ENCODE measurements around the gene VGLL4.

Gene VGLL4

GRCh38 chr3:11558918-11559815 lies 84.5 kb downstream of the VGLL4 start:
- ChIA-PET POLR2A (no interaction called here), CTCF (no interaction called here)
- DNase-seq (ENCODE audit: extremely low spot score) = no peak
- TF ChIP-seq FOXM1 (IDR thresholded peaks at IDR 0.05; ENCODE audit: borderline replicate concordance) = no peak
- TF ChIP-seq ARNT (IDR thresholded peaks at IDR 0.05) = no peak
- no peak for TF ChIP-seq FOXA1 (IDR thresholded peaks at IDR 0.05)
- TF ChIP-seq SP1 (IDR thresholded peaks at IDR 0.05) = no peak
- TF ChIP-seq LEF1 (IDR thresholded peaks at IDR 0.05; ENCODE audit: borderline replicate concordance) = no peak
- TF ChIP-seq SUZ12 (IDR thresholded peaks at IDR 0.05) = no peak
- no peak for TF ChIP-seq TARDBP (IDR thresholded peaks at IDR 0.05)
- no peak for TF ChIP-seq ZNF384 (IDR thresholded peaks at IDR 0.05)
- no peak for TF ChIP-seq PKNOX1 (IDR thresholded peaks at IDR 0.05)
- TF ChIP-seq L3MBTL2 (conservative IDR thresholded peaks at IDR 0.05) = no peak
- no peak for TF ChIP-seq NFRKB (IDR thresholded peaks at IDR 0.05)
- TF ChIP-seq HDGF (IDR thresholded peaks at IDR 0.05; ENCODE audit: borderline replicate concordance) = no peak
- TF ChIP-seq BHLHE40 (IDR thresholded peaks at IDR 0.05; ENCODE audit: borderline replicate concordance) = no peak
- no peak for TF ChIP-seq CTBP1 (IDR thresholded peaks at IDR 0.05; ENCODE audit: borderline replicate concordance)
- TF ChIP-seq FOXK2 (IDR thresholded peaks at IDR 0.05) = no peak

- no peak for DNase-seq (ENCODE audit: extremely low spot score)
- POLR2A ChIA-PET = no interaction called here
- CTCF ChIA-PET = no interaction called here
- TF ChIP-seq NFRKB (IDR thresholded peaks at IDR 0.05) = no peak
- TF ChIP-seq ARNT (IDR thresholded peaks at IDR 0.05) = no peak
- no peak for TF ChIP-seq L3MBTL2 (conservative IDR thresholded peaks at IDR 0.05)
- TF ChIP-seq FOXA1 (IDR thresholded peaks at IDR 0.05) = no peak
- no peak for TF ChIP-seq CTBP1 (IDR thresholded peaks at IDR 0.05; ENCODE audit: borderline replicate concordance)
- no peak for TF ChIP-seq BHLHE40 (IDR thresholded peaks at IDR 0.05; ENCODE audit: borderline replicate concordance)
- TF ChIP-seq ZNF384 (IDR thresholded peaks at IDR 0.05) = no peak
- TF ChIP-seq TARDBP (IDR thresholded peaks at IDR 0.05) = no peak
- no peak for TF ChIP-seq SUZ12 (IDR thresholded peaks at IDR 0.05)
- no peak for TF ChIP-seq FOXK2 (IDR thresholded peaks at IDR 0.05)
- no peak for TF ChIP-seq ELF4 (IDR thresholded peaks at IDR 0.05)
- no peak for TF ChIP-seq SP1 (IDR thresholded peaks at IDR 0.05)
- TF ChIP-seq LEF1 (IDR thresholded peaks at IDR 0.05; ENCODE audit: borderline replicate concordance) = no peak
- TF ChIP-seq PKNOX1 (IDR thresholded peaks at IDR 0.05) = no peak
- TF ChIP-seq FOXM1 (IDR thresholded peaks at IDR 0.05; ENCODE audit: borderline replicate concordance) = no peak
- TF ChIP-seq HDGF (IDR thresholded peaks at IDR 0.05; ENCODE audit: borderline replicate concordance) = no peak
These were observed 85.3 kb downstream of the VGLL4 start for GRCh38 chr3:11558411-11558903.

GRCh38 chr3:11558002-11558401 lies 85.7 kb downstream of the VGLL4 start:
- ChIA-PET CTCF (no interaction called here), POLR2A (no interaction called here)
- TF ChIP-seq NFRKB (IDR thresholded peaks at IDR 0.05) (no peak), ARNT (IDR thresholded peaks at IDR 0.05) (no peak), TARDBP (IDR thresholded peaks at IDR 0.05) (no peak), FOXM1 (IDR thresholded peaks at IDR 0.05; ENCODE audit: borderline replicate concordance) (no peak), ZNF384 (IDR thresholded peaks at IDR 0.05) (no peak), FOXA1 (IDR thresholded peaks at IDR 0.05) (no peak), SUZ12 (IDR thresholded peaks at IDR 0.05) (no peak), SP1 (IDR thresholded peaks at IDR 0.05) (no peak)
- no peak for DNase-seq (ENCODE audit: extremely low spot score)

DNA sequence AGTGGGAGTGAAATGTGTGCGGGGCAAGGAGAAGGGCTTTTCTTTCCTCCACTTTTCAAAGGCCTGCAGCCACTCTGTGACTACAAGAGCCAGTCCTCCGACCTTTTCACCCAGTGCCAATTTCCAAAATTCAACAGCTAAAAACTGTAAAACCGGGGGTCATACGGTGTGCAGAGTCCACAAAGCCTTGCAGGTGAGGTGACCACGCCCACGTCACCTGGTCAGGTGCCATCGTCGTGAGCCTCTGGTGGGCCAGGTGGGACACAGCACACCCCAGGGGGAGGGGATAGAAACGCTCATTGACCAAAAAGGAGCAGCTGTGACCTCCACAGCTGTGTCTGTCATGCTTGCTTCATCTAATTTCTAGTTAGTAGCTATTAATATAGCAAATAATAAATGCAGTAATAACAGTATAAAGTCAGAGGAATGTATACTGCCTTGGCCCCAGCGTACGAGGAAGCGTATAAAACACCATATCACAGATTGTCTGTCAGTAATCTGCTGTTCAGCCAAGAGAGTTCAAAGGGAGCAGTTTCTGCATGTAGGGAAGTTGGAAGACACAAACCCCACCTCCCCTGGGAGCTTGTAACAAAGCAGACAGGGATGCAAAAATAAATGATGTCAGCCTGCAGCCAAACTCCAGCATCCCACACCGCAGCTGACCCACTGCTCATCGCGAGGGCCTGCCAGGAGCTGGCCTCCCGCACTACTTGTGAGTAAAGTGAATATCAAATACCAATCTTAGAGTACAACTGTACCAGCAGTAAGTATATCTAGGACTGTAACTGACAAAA lies 86.7 kb downstream of the VGLL4 start:
- ChIA-PET CTCF (interaction anchor here (0.5 to 1.3 kb wide), 4 partner anchors 24 to 178 kb away, joined by 3 to 9 read pairs (median 4); no protein-coding TSS in a partner anchor), POLR2A (no interaction called here)
- DNase-seq (ENCODE audit: extremely low spot score) = no peak
- TF ChIP-seq PKNOX1 (IDR thresholded peaks at IDR 0.05) (no peak), CTBP1 (IDR thresholded peaks at IDR 0.05; ENCODE audit: borderline replicate concordance) (no peak), ELF4 (IDR thresholded peaks at IDR 0.05) (no peak), NFRKB (IDR thresholded peaks at IDR 0.05) (no peak), FOXA1 (IDR thresholded peaks at IDR 0.05) (no peak), TARDBP (IDR thresholded peaks at IDR 0.05) (no peak), BHLHE40 (IDR thresholded peaks at IDR 0.05; ENCODE audit: borderline replicate concordance) (no peak), SP1 (IDR thresholded peaks at IDR 0.05) (no peak)

- ChIA-PET POLR2A (no interaction called here), CTCF (interaction anchor here (1.3 kb wide), 1 partner anchor 177 kb away, joined by 3 read pairs; no protein-coding TSS in a partner anchor)
- TF ChIP-seq FOXK2 (IDR thresholded peaks at IDR 0.05) = no peak
- TF ChIP-seq TARDBP (IDR thresholded peaks at IDR 0.05) = no peak
- TF ChIP-seq NFRKB (IDR thresholded peaks at IDR 0.05) = no peak
- TF ChIP-seq PKNOX1 (IDR thresholded peaks at IDR 0.05) = no peak
- TF ChIP-seq FOXM1 (IDR thresholded peaks at IDR 0.05; ENCODE audit: borderline replicate concordance) = no peak
- no peak for TF ChIP-seq BHLHE40 (IDR thresholded peaks at IDR 0.05; ENCODE audit: borderline replicate concordance)
- TF ChIP-seq L3MBTL2 (conservative IDR thresholded peaks at IDR 0.05) = no peak
- TF ChIP-seq CTBP1 (IDR thresholded peaks at IDR 0.05; ENCODE audit: borderline replicate concordance) = no peak
- no peak for TF ChIP-seq SP1 (IDR thresholded peaks at IDR 0.05)
- TF ChIP-seq ARNT (IDR thresholded peaks at IDR 0.05) = no peak
- TF ChIP-seq SUZ12 (IDR thresholded peaks at IDR 0.05) = no peak
- TF ChIP-seq LEF1 (IDR thresholded peaks at IDR 0.05; ENCODE audit: borderline replicate concordance) = no peak
- TF ChIP-seq ELF4 (IDR thresholded peaks at IDR 0.05) = no peak
- TF ChIP-seq ZNF384 (IDR thresholded peaks at IDR 0.05) = no peak
- no peak for TF ChIP-seq HDGF (IDR thresholded peaks at IDR 0.05; ENCODE audit: borderline replicate concordance)
- no peak for TF ChIP-seq FOXA1 (IDR thresholded peaks at IDR 0.05)
- no peak for DNase-seq (ENCODE audit: extremely low spot score)
These were observed 87.7 kb downstream of the VGLL4 start for GRCh38 chr3:11555881-11556633.
